Endothelial cell of umbilical vein (primary cell): ENCODE data around the gene SMCO4. TPM values are rescaled to one million over a fixed set of nuclear protein-coding genes. Genes with fewer than 3 reads are reported as not detected.

Experiments used
- BruUV-seq: library from RNA; stranded (reverse); fragments of 400-500 nt; replicated peaks from 2 replicates; lab custom pipeline; 2021; lab: Mats Ljungman, UMichigan
- CTCF ChIA-PET: fragments of 300-600, 350-600 bp; sonication (Branson Sonifier 250); formaldehyde crosslinking; loops from one replicate; lab custom pipeline; 2021; ENCODE audit warnings: antibody characterized with exemption, inconsistent platforms; lab: Charles Lee
- POLR2A ChIA-PET: fragments of 300-600, 350-600 bp; sonication (Branson Sonifier 250); formaldehyde crosslinking; loops from one replicate; lab custom pipeline; 2021; ENCODE audit warnings: antibody characterized with exemption, inconsistent platforms; lab: Charles Lee
- DNase-seq: peaks from one replicate; pipeline ENCODE4 v3.0.0-alpha.2; 2011; ENCODE audit warnings: low read depth, low spot score
- FAIRE-seq: peaks from 2 replicates; lab custom pipeline; 2011; peaks lifted over from hg19 to GRCh38; lab: Jason Lieb, UNC
- H2AFZ ChIP-seq: 2 replicates; pipeline ENCODE4 v1.6.0; 2012; ENCODE audit warnings: low read depth, low read length, control low read depth, inconsistent platforms
- H3K27ac ChIP-seq: 2 replicates; pipeline ENCODE4 v1.5.1; 2011; ENCODE audit warnings: low read depth, mild to moderate bottlenecking, control low read depth, low read length, moderate library complexity; ENCODE audit not compliant: insufficient read depth
- H3K27me3 ChIP-seq, 2 experiments: 2 replicates each; pipeline versions ENCODE4 v1.6.0 to v1.6.1; 2011; ENCODE audit warnings: low read length in 2 of 2, mixed read lengths in 1 of 2; ENCODE audit not compliant: control insufficient read depth in 2 of 2, insufficient read depth in 2 of 2
- H3K36me3 ChIP-seq, 2 experiments: 2 replicates in 1 of 2; 3 replicates in 1 of 2; pipeline ENCODE4 v1.5.1; 2011; ENCODE audit warnings: low read length in 2 of 2, mild to moderate bottlenecking in 1 of 2, moderate library complexity in 1 of 2; ENCODE audit not compliant: control insufficient read depth in 2 of 2, insufficient read depth in 2 of 2; ENCODE audit errors: extremely low read depth in 1 of 2
- H3K4me1 ChIP-seq: 3 replicates; pipeline ENCODE4 v1.5.1; 2011; ENCODE audit warnings: mild to moderate bottlenecking, low read length; ENCODE audit not compliant: control insufficient read depth, insufficient read depth; ENCODE audit errors: extremely low read depth
- H3K4me2 ChIP-seq: 2 replicates; pipeline ENCODE4 v1.6.1; 2011; ENCODE audit warnings: low read length, control low read depth, mixed read lengths; ENCODE audit not compliant: insufficient read depth
- H3K4me3 ChIP-seq, 3 experiments: fragments of 200-600 bp in 1 of 3; sonication (generic), shearing (Covaris generic) in 1 of 3; replicated peaks in 1 of 3; 2 replicates each; pipeline ENCODE4 v1.5.1; 2011 to 2016; ENCODE audit warnings: control low read depth in 3 of 3, low read length in 3 of 3, mild to moderate bottlenecking in 2 of 3, inconsistent platforms in 1 of 3, low read depth in 1 of 3, moderate library complexity in 1 of 3; ENCODE audit not compliant: insufficient read depth in 1 of 3
- H3K79me2 ChIP-seq: 2 replicates; pipeline ENCODE4 v1.6.0; 2012; ENCODE audit warnings: low read length, inconsistent platforms; ENCODE audit not compliant: control insufficient read depth, insufficient read depth
- H3K9ac ChIP-seq: replicated peaks from 2 replicates; pipeline ENCODE3; 2011; ENCODE audit warnings: low read length, control low read depth; ENCODE audit not compliant: insufficient read depth; ENCODE audit errors: extremely low read depth
- H3K9me1 ChIP-seq: replicated peaks from 3 replicates; pipeline ENCODE4 v1.6.0; 2011; ENCODE audit warnings: mild to moderate bottlenecking, low read length; ENCODE audit not compliant: control insufficient read depth, insufficient read depth; ENCODE audit errors: extremely low read depth
- H3K9me3 ChIP-seq: replicated peaks from 2 replicates; pipeline ENCODE4 v1.5.1; 2012; ENCODE audit warnings: low read length, inconsistent platforms; ENCODE audit not compliant: control insufficient read depth, insufficient read depth
- H4K20me1 ChIP-seq: replicated peaks from 2 replicates; pipeline ENCODE3; 2011; ENCODE audit warnings: mild to moderate bottlenecking, low read length; ENCODE audit not compliant: control insufficient read depth, insufficient read depth; ENCODE audit errors: extremely low read depth
- CTCF ChIP-seq, 2 donors: IDR thresholded peaks; 1 replicate in 1 of 2; 2 replicates in 1 of 2; pipeline ENCODE4 v1.5.1; 2011; ENCODE audit warnings: low read length in 2 of 2, mild to moderate bottlenecking in 2 of 2, moderate library complexity in 2 of 2, control low read depth in 1 of 2, inconsistent platforms in 1 of 2, low read depth in 1 of 2; ENCODE audit not compliant: insufficient read depth in 1 of 2; ENCODE audit errors: extremely low read depth in 1 of 2
- EZH2 ChIP-seq: IDR thresholded peaks from 2 replicates; pipeline ENCODE4 v1.6.1; 2012; ENCODE audit warnings: borderline replicate concordance, low read depth, mild to moderate bottlenecking, moderate library complexity, low read length, inconsistent platforms; ENCODE audit not compliant: severe bottlenecking
- FOS ChIP-seq: IDR thresholded peaks from 2 replicates; pipeline ENCODE4 v1.6.1; 2011; ENCODE audit warnings: mild to moderate bottlenecking, low read length, moderate library complexity, borderline replicate concordance; ENCODE audit not compliant: insufficient read depth
- GATA2 ChIP-seq: IDR thresholded peaks from 2 replicates; pipeline ENCODE4 v1.7.0; 2011; ENCODE audit warnings: low read depth, mild to moderate bottlenecking, moderate library complexity, mixed read lengths, low read length; ENCODE audit not compliant: insufficient read length, insufficient read depth
- JUN ChIP-seq: IDR thresholded peaks from 2 replicates; pipeline ENCODE4 v1.6.1; 2011; ENCODE audit warnings: borderline replicate concordance, low read depth; ENCODE audit not compliant: insufficient read length, insufficient read depth
- MAX ChIP-seq: IDR thresholded peaks from 2 replicates; pipeline ENCODE4 v1.6.1; 2011; ENCODE audit not compliant: insufficient read depth, insufficient read length
- MYC ChIP-seq: IDR thresholded peaks from one replicate; pipeline ENCODE4 v1.6.1; 2011; ENCODE audit warnings: mild to moderate bottlenecking, low read depth, low read length
- POLR2A ChIP-seq: IDR thresholded peaks from 2 replicates; pipeline ENCODE4 v1.6.1; 2012; ENCODE audit warnings: low read depth, mild to moderate bottlenecking, control low read depth, low read length
- POLR2AphosphoS5 ChIP-seq: IDR thresholded peaks from 2 replicates; pipeline ENCODE4 v1.6.1; 2012; ENCODE audit warnings: low read depth, mild to moderate bottlenecking, control low read depth, low read length, moderate library complexity; ENCODE audit not compliant: insufficient read depth
- dilution Hi-C: fragments of 300-500 bp; cut with MboI; formaldehyde crosslinking; loops from one replicate; pipeline ENCODE4 v1.15.0; 2019; ENCODE audit warnings: low sequenced_read_pairs; ENCODE audit not compliant: extremely low pct_ligation_motif_present
- intact Hi-C: fragments of 100-400 bp; cut with micrococcal nuclease; formaldehyde crosslinking; loops from one replicate; pipeline ENCODE4 v1.10.0; 2022
- polyA plus RNA-seq, 4 experiments: library from polyadenylated mRNA; depleted of rRNA in 3 of 4; stranded (reverse) in 3 of 4; unstranded in 1 of 4; fragments of >200 nt; gene quantifications; 2 replicates each; pipeline versions ENCODE4 v1.2.1 to v1.2.3, GENCODE V29; 2011 to 2012; ENCODE audit warnings: missing spikeins in 1 of 4
- total RNA-seq: library from RNA; stranded (reverse); gene quantifications from 2 replicates; pipeline ENCODE4 v1.2.3, GENCODE V29; 2021

Gene SMCO4
- total and polyA plus RNA-seq, 2 donors (not counting 3 experiments of a cell fraction or from before 2014, with no cell fraction given), result 14.0 to 21.3 TPM

GRCh38 chr11:93568726-93569125 is 25.5 kb upstream of the SMCO4 start:
- dilution Hi-C loops, result no loop called here

More at GRCh38 chr11:93568726-93569125, 25.5 kb upstream of the SMCO4 start:
- intact Hi-C loops, result no loop called here
- CTCF ChIA-PET, result no interaction called here
- H3K4me3 ChIP-seq, result no peak overlapping the region
- H2AFZ ChIP-seq, result no peak overlapping the region
- H3K9me1 ChIP-seq, result no peaks in the 10 kb centered on the region
- H3K27ac ChIP-seq, result no peak overlapping the region
- no peak overlapping the region for H3K9ac ChIP-seq
- POLR2A ChIA-PET, result no interaction called here
- peaks cover 0 to 1% of the 10 kb centered on the region in 2 experiments for H3K27me3 ChIP-seq
- FAIRE-seq (no peak), DNase-seq (no peak)
- no TSS peak for BruUV-seq
- H3K9me3 ChIP-seq, result no peaks in the 10 kb centered on the region
- H3K36me3 ChIP-seq, result no peaks in the 10 kb centered on the region
- no peaks in the 10 kb centered on the region for H3K4me1 ChIP-seq
- H3K4me2 ChIP-seq, result no peak overlapping the region
- H4K20me1 ChIP-seq, result no peaks in the 10 kb centered on the region
- no peak for TF ChIP-seq JUN
- no peak for TF ChIP-seq MYC
- no peak for TF ChIP-seq MAX
- TF ChIP-seq CTCF (IDR thresholded peaks at IDR 0.05; ENCODE audit: extremely low read depth in 1 of 2, insufficient read depth in 1 of 2, low read depth in 1 of 2, low read length in 2 of 2), result no peak
- no peak for TF ChIP-seq POLR2AphosphoS5
- TF ChIP-seq GATA2, result no peak
- TF ChIP-seq POLR2A, result no peak
- TF ChIP-seq FOS, result no peak
- no peak for TF ChIP-seq EZH2
- no peaks in the 10 kb centered on the region for H3K79me2 ChIP-seq
